Thyroid gland (tissue), 4 donors: ENCODE data around the gene GRB10.

Experiments
- POLR2A ChIP-seq, 2 donors: fragments of 450-650 bp; IDR thresholded peaks; one replicate each; pipeline ENCODE4 v1.6.1; 2017; ENCODE audit warnings: antibody characterized with exemption in 2 of 2, mild to moderate bottlenecking in 2 of 2, moderate library complexity in 1 of 2
- TF ChIP-seq, protein P1 (sequence below), 6 experiments: fragments of 200-600 bp in 3 of 6; fragments of 450-650 bp in 3 of 6; sonication (generic) in 3 of 6; IDR thresholded peaks; one replicate each; pipeline ENCODE4 v1.5.1; 2016 to 2019; ENCODE audit warnings: antibody characterized with exemption in 6 of 6, mild to moderate bottlenecking in 2 of 6, inconsistent platforms in 1 of 6, moderate library complexity in 1 of 6

DNA sequence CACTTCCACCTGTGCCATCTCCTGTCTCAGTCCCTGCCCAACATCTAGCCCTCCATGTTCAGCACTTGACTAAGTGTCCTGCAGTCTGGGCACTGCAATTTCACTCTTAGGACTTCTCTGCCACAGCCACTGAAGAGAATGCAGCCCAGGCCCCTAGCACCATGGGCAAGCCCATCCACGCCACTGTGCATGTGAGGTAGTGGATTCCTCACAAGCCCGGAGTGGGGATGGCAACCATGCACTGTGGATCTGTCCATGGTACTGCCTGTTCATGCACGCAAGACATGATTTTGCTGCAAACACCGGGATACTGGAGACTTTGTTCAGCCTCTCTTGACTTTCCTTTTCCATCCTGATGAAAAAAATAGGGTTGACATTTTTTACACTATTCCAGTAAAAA is 229.8 kb downstream of the GRB10 start:
- TF ChIP-seq, protein P1, sequence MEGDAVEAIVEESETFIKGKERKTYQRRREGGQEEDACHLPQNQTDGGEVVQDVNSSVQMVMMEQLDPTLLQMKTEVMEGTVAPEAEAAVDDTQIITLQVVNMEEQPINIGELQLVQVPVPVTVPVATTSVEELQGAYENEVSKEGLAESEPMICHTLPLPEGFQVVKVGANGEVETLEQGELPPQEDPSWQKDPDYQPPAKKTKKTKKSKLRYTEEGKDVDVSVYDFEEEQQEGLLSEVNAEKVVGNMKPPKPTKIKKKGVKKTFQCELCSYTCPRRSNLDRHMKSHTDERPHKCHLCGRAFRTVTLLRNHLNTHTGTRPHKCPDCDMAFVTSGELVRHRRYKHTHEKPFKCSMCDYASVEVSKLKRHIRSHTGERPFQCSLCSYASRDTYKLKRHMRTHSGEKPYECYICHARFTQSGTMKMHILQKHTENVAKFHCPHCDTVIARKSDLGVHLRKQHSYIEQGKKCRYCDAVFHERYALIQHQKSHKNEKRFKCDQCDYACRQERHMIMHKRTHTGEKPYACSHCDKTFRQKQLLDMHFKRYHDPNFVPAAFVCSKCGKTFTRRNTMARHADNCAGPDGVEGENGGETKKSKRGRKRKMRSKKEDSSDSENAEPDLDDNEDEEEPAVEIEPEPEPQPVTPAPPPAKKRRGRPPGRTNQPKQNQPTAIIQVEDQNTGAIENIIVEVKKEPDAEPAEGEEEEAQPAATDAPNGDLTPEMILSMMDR (IDR thresholded peaks at IDR 0.05) = no peak
- no peak for TF ChIP-seq POLR2A (IDR thresholded peaks at IDR 0.05)
